Keratinocyte (primary cell): Measurements from ENCODE around the gene PBX2. TPM values are rescaled to one million over a fixed set of nuclear protein-coding genes. Genes with fewer than 3 reads are reported as not detected.
A peak's percentile ranks its signal among the peaks of the same experiment; 100 is the strongest.

Experiments
- DNase-seq: peaks from one replicate; pipeline ENCODE4 v3.0.0-alpha.2; 2011; ENCODE audit warnings: low read depth, missing footprints, low spot score
- FAIRE-seq: peaks from 2 replicates; lab custom pipeline; 2011; peaks lifted over from hg19 to GRCh38; lab: Jason Lieb, UNC
- H2AFZ ChIP-seq: 2 replicates; pipeline ENCODE4 v1.6.0; 2012; ENCODE audit warnings: low read length, control low read depth, inconsistent platforms; ENCODE audit not compliant: control insufficient read depth
- H3K27ac ChIP-seq: 2 replicates; pipeline ENCODE4 v1.5.1; 2011; ENCODE audit warnings: low read length; ENCODE audit not compliant: control insufficient read depth, insufficient read depth
- H3K27me3 ChIP-seq: 3 replicates; pipeline ENCODE4 v1.6.0; 2011; ENCODE audit warnings: low read length; ENCODE audit not compliant: control insufficient read depth, insufficient read depth; ENCODE audit errors: extremely low read depth
- H3K36me3 ChIP-seq, 2 experiments: 2 replicates in 1 of 2; 3 replicates in 1 of 2; pipeline ENCODE4 v1.5.1; 2011; ENCODE audit warnings: low read length in 2 of 2, mild to moderate bottlenecking in 1 of 2; ENCODE audit not compliant: control insufficient read depth in 2 of 2, insufficient read depth in 2 of 2; ENCODE audit errors: extremely low read depth in 1 of 2
- H3K4me1 ChIP-seq: 3 replicates; pipeline ENCODE4 v1.5.1; 2011; ENCODE audit warnings: low read length; ENCODE audit not compliant: control insufficient read depth, insufficient read depth; ENCODE audit errors: extremely low read depth
- H3K4me2 ChIP-seq: 3 replicates; pipeline ENCODE4 v1.6.0; 2011; ENCODE audit warnings: low read depth, low read length; ENCODE audit not compliant: control insufficient read depth, insufficient read depth; ENCODE audit errors: extremely low read depth
- H3K4me3 ChIP-seq, 3 experiments: fragments of 200-600 bp in 1 of 3; sonication (generic) in 1 of 3; 2 replicates in 2 of 3; 3 replicates in 1 of 3; pipeline ENCODE4 v1.5.1; 2011 to 2016; ENCODE audit warnings: low read length in 3 of 3, mild to moderate bottlenecking in 3 of 3, control low read depth in 2 of 3, inconsistent platforms in 1 of 3, low read depth in 1 of 3, mixed read lengths in 1 of 3, mixed run types in 1 of 3, moderate library complexity in 1 of 3; ENCODE audit not compliant: control insufficient read depth in 2 of 3, insufficient read depth in 2 of 3; ENCODE audit errors: extremely low read depth in 1 of 3
- H3K79me2 ChIP-seq: 2 replicates; pipeline ENCODE4 v1.6.0; 2012; ENCODE audit warnings: low read length; ENCODE audit not compliant: control insufficient read depth, insufficient read depth
- H3K9ac ChIP-seq: 3 replicates; pipeline ENCODE4 v1.6.0; 2011; ENCODE audit warnings: low read length; ENCODE audit not compliant: control insufficient read depth, insufficient read depth; ENCODE audit errors: extremely low read depth
- H3K9me1 ChIP-seq: 3 replicates; pipeline ENCODE4 v1.6.0; 2011; ENCODE audit warnings: low read length; ENCODE audit not compliant: control insufficient read depth, insufficient read depth; ENCODE audit errors: extremely low read depth
- H3K9me3 ChIP-seq: 2 replicates; pipeline ENCODE4 v1.5.1; 2012; ENCODE audit warnings: low read depth, low read length; ENCODE audit not compliant: control insufficient read depth
- H4K20me1 ChIP-seq: 3 replicates; pipeline ENCODE4 v1.6.0; 2011; ENCODE audit warnings: low read length; ENCODE audit not compliant: control insufficient read depth, insufficient read depth; ENCODE audit errors: extremely low read depth
- EZH2 ChIP-seq: IDR thresholded peaks from one replicate; pipeline ENCODE4 v1.6.1; 2012; ENCODE audit warnings: inconsistent platforms, mild to moderate bottlenecking, low read length, moderate library complexity
- dilution Hi-C: fragments of 300-500 bp; cut with MboI; formaldehyde crosslinking; loops from one replicate; pipeline ENCODE4 v1.7.0; 2020; ENCODE audit warnings: low sequenced_read_pairs; ENCODE audit not compliant: extremely low pct_ligation_motif_present
- polyA plus RNA-seq, 5 experiments: library from polyadenylated mRNA; depleted of rRNA in 3 of 5; stranded (reverse) in 3 of 5; stranded (forward) in 1 of 5; unstranded in 1 of 5; fragments of >200 nt; gene quantifications; 1 replicate in 1 of 5; 2 replicates in 3 of 5; 3 replicates in 1 of 5; pipeline versions ENCODE4 v1.2.1 to v1.2.3, GENCODE V29; 2011 to 2012; ENCODE audit warnings: missing spikeins in 2 of 5, low read depth in 1 of 5, low replicate concordance in 1 of 5
- TF ChIP-seq, protein P1 (sequence below), 3 experiments: IDR thresholded peaks in 1 of 3; conservative IDR thresholded peaks in 1 of 3; optimal IDR thresholded peaks in 1 of 3; 2 replicates in 2 of 3; 3 replicates in 1 of 3; pipeline versions ENCODE3 to v1.5.1; 2011; ENCODE audit warnings: low read length in 3 of 3, mild to moderate bottlenecking in 3 of 3, moderate library complexity in 2 of 3, control low read depth in 1 of 3, inconsistent platforms in 1 of 3; ENCODE audit not compliant: insufficient read depth in 2 of 3; ENCODE audit errors: extremely low read depth in 1 of 3

PBX2 gene
- polyA plus RNA-seq, 1 donor (not counting 4 experiments of a cell fraction or from before 2014, with no cell fraction given), result 43.5 TPM

- Histone ChIP-seq H3K4me2 (peak overlapping the region; percentile 100), H3K27me3 (no peaks in the 10 kb centered on the region), H3K9me1 (no peaks in the 10 kb centered on the region), H3K27ac (peak overlapping the region; percentile 96), H3K79me2 (no peaks in the 10 kb centered on the region), H4K20me1 (no peaks in the 10 kb centered on the region), H2AFZ (peak overlapping the region; percentile 52), H3K36me3 (no peaks in the 10 kb centered on the region), H3K9ac (peak overlapping the region; percentile 97), H3K4me1 (peaks cover 25% of the 10 kb centered on the region), H3K9me3 (no peaks in the 10 kb centered on the region), H3K4me3 (peak overlapping the region; percentile 54 to 91 (median 72))
- TF ChIP-seq EZH2, result no peak
- TF ChIP-seq, protein P1, sequence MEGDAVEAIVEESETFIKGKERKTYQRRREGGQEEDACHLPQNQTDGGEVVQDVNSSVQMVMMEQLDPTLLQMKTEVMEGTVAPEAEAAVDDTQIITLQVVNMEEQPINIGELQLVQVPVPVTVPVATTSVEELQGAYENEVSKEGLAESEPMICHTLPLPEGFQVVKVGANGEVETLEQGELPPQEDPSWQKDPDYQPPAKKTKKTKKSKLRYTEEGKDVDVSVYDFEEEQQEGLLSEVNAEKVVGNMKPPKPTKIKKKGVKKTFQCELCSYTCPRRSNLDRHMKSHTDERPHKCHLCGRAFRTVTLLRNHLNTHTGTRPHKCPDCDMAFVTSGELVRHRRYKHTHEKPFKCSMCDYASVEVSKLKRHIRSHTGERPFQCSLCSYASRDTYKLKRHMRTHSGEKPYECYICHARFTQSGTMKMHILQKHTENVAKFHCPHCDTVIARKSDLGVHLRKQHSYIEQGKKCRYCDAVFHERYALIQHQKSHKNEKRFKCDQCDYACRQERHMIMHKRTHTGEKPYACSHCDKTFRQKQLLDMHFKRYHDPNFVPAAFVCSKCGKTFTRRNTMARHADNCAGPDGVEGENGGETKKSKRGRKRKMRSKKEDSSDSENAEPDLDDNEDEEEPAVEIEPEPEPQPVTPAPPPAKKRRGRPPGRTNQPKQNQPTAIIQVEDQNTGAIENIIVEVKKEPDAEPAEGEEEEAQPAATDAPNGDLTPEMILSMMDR (optimal IDR thresholded peaks at IDR 0.05 in 1 of 3, IDR thresholded peaks at IDR 0.05 in 1 of 3, conservative IDR thresholded peaks at IDR 0.05 in 1 of 3; ENCODE audit: extremely low read depth in 1 of 3, insufficient read depth in 2 of 3, low read length in 3 of 3), result no peak
- FAIRE-seq (no peak), DNase-seq (no peak)
- dilution Hi-C loops, result no loop called here
These were observed 6.9 kb upstream of the PBX2 start for GRCh38 chr6:32196682-32197616.

- no peak for DNase-seq
- Histone ChIP-seq H3K9me3 (no peaks in the 10 kb centered on the region), H3K4me2 (peak overlapping the region; percentile 100), H3K36me3 (no peaks in the 10 kb centered on the region), H2AFZ (peak overlapping the region; percentile 52), H3K27me3 (no peaks in the 10 kb centered on the region), H4K20me1 (no peaks in the 10 kb centered on the region), H3K9me1 (no peaks in the 10 kb centered on the region), H3K27ac (peak overlapping the region; percentile 96), H3K4me1 (peaks cover 25% of the 10 kb centered on the region), H3K9ac (peak overlapping the region; percentile 97), H3K4me3 (peak overlapping the region; percentile 54 to 91 (median 72)), H3K79me2 (no peaks in the 10 kb centered on the region)
- dilution Hi-C loops, result no loop called here
- no peak for FAIRE-seq
- TF ChIP-seq EZH2, result no peak
- TF ChIP-seq, protein P1 (optimal IDR thresholded peaks at IDR 0.05 in 1 of 3, IDR thresholded peaks at IDR 0.05 in 1 of 3, conservative IDR thresholded peaks at IDR 0.05 in 1 of 3; ENCODE audit: extremely low read depth in 1 of 3, insufficient read depth in 2 of 3, low read length in 3 of 3), result no peak
These were observed 6.1 kb upstream of the PBX2 start for GRCh38 chr6:32195902-32196681.
